ENCODE data around the gene FAM193B. TPM values are rescaled to one million over a fixed set of nuclear protein-coding genes. Genes with fewer than 3 reads are reported as not detected.

The FAM193B gene
- total and polyA plus RNA-seq, 9 of the 15 experiments (the other 6 are each of a cell fraction or from before 2014, with no cell fraction given) = 4.4 to 76.4 (median 37.3) TPM

- TF ChIP-seq, protein P1, sequence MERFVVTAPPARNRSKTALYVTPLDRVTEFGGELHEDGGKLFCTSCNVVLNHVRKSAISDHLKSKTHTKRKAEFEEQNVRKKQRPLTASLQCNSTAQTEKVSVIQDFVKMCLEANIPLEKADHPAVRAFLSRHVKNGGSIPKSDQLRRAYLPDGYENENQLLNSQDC (CRISPR knock-in tag; IDR thresholded peaks at IDR 0.05) = no peak
- no peak for TF ChIP-seq U2AF2 (optimal IDR thresholded peaks at IDR 0.05; ENCODE audit: low read depth, low read length)
- TF ChIP-seq ZNF134 (CRISPR knock-in tag; conservative IDR thresholded peaks at IDR 0.05) = no peak
- no peak for TF ChIP-seq POU5F1 (IDR thresholded peaks at IDR 0.05; ENCODE audit: borderline replicate concordance, low read depth, low read length, partially characterized antibody)
- no peak for TF ChIP-seq HBP1 (CRISPR knock-in tag; IDR thresholded peaks at IDR 0.05)
- no peak for TF ChIP-seq MTA2 (IDR thresholded peaks at IDR 0.05; ENCODE audit: low read depth)
Observed at GRCh38 chr5:177501874-177502678, 52.3 kb downstream of the FAM193B start (continued).

All from K562 (cell line).